Activated T-helper 1 cell treated with anti-CD3 and anti-CD28 coated beads, Interleukin-12 subunit alpha, Interleukin-12 subunit beta, Interleukin-2, Interleukin-4 antibody, amounts not matched to agents 30 ng/mL and 10 ng/mL and 1 ng/mL, durations not matched to agents 14 hours and 24 hours and 36 hours (primary cell): Measurements from ENCODE around the gene CAMK1. TPM values are rescaled to one million over a fixed set of nuclear protein-coding genes. Genes with fewer than 3 reads are reported as not detected.

Experiments
- DNase-seq: peaks from one replicate; pipeline ENCODE4 v3.0.0; 2021; ENCODE audit warnings: low spot score
- H3K27ac Mint-ChIP-seq: one replicate; pipeline ENCODE4 v1.8.0; 2021; ENCODE audit warnings: mild to moderate bottlenecking, mixed read lengths
- H3K27me3 Mint-ChIP-seq: one replicate; pipeline ENCODE4 v1.8.0; 2022; ENCODE audit warnings: mild to moderate bottlenecking, moderate library complexity, mixed read lengths; ENCODE audit not compliant: insufficient read depth
- H3K36me3 Mint-ChIP-seq: one replicate; pipeline ENCODE4 v1.8.0; 2021; ENCODE audit warnings: low read depth, mixed read lengths
- H3K4me1 Mint-ChIP-seq: one replicate; pipeline ENCODE4 v1.8.0; 2021; ENCODE audit warnings: low read depth, mixed read lengths
- H3K4me3 Mint-ChIP-seq: one replicate; pipeline ENCODE4 v1.8.0; 2021; ENCODE audit warnings: mild to moderate bottlenecking, moderate library complexity, mixed read lengths
- H3K9me3 Mint-ChIP-seq: one replicate; pipeline ENCODE4 v1.8.0; 2021; ENCODE audit warnings: mixed read lengths
- intact Hi-C: fragments of 100-400 bp; cut with micrococcal nuclease; formaldehyde crosslinking; loops from one replicate; pipeline ENCODE4 v1.15.1; 2024
- total RNA-seq: library from RNA; stranded (reverse); gene quantifications from 2 replicates; pipeline ENCODE4 v1.2.3, GENCODE V29; 2022

The CAMK1 gene
- total RNA-seq, 1 donor from 2014 or later = 55.0 TPM

GRCh38 chr3:9725775-9726515, 43.8 kb downstream of the CAMK1 start:
- peaks cover 21% of the 10 kb centered on the region for H3K4me1 Mint-ChIP-seq
- no peak overlapping the region for H3K4me3 Mint-ChIP-seq
- peaks cover 4% of the 10 kb centered on the region for H3K27me3 Mint-ChIP-seq
- no peak for DNase-seq
- no peak overlapping the region for H3K27ac Mint-ChIP-seq
- H3K9me3 Mint-ChIP-seq = no peaks in the 10 kb centered on the region
- H3K36me3 Mint-ChIP-seq = no peaks in the 10 kb centered on the region
- intact Hi-C loops = no loop called here

GRCh38 chr3:9721700-9722060, 48.1 kb downstream of the CAMK1 start:
- Mint-ChIP-seq H3K27ac (no peak overlapping the region), H3K27me3 (peaks cover 7% of the 10 kb centered on the region), H3K36me3 (no peaks in the 10 kb centered on the region), H3K4me3 (no peak overlapping the region), H3K9me3 (no peaks in the 10 kb centered on the region), H3K4me1 (peaks cover 2% of the 10 kb centered on the region)
- no peak for DNase-seq
- intact Hi-C loops = no loop called here

- intact Hi-C loops = no loop called here
- H3K4me1 Mint-ChIP-seq = no peaks in the 10 kb centered on the region
- no peak for DNase-seq
Observed at GRCh38 chr3:9721015-9721699, 48.6 kb downstream of the CAMK1 start.

GRCh38 chr3:9718118-9718517, 51.6 kb downstream of the CAMK1 start:
- Mint-ChIP-seq H3K9me3 (no peaks in the 10 kb centered on the region), H3K27ac (no peak overlapping the region), H3K4me1 (no peaks in the 10 kb centered on the region), H3K36me3 (no peaks in the 10 kb centered on the region), H3K4me3 (no peak overlapping the region), H3K27me3 (peaks cover 9% of the 10 kb centered on the region)
- intact Hi-C loops = no loop called here
- DNase-seq = no peak

More at GRCh38 chr3:9721015-9721699, 48.6 kb downstream of the CAMK1 start:
- Mint-ChIP-seq H3K27me3 (peaks cover 7% of the 10 kb centered on the region), H3K4me3 (no peak overlapping the region), H3K9me3 (no peaks in the 10 kb centered on the region), H3K36me3 (no peaks in the 10 kb centered on the region), H3K27ac (no peak overlapping the region)

- no peak for DNase-seq
- Mint-ChIP-seq H3K9me3 (no peaks in the 10 kb centered on the region), H3K4me3 (no peak overlapping the region), H3K36me3 (no peaks in the 10 kb centered on the region), H3K27me3 (peaks cover 6% of the 10 kb centered on the region), H3K27ac (no peak overlapping the region), H3K4me1 (no peaks in the 10 kb centered on the region)
- intact Hi-C loops = no loop called here
Observed at GRCh38 chr3:9717563-9717962, 52.2 kb downstream of the CAMK1 start.

- Mint-ChIP-seq H3K4me1 (no peaks in the 10 kb centered on the region), H3K27ac (no peak overlapping the region), H3K27me3 (peaks cover 4% of the 10 kb centered on the region), H3K9me3 (no peaks in the 10 kb centered on the region), H3K4me3 (no peak overlapping the region), H3K36me3 (no peaks in the 10 kb centered on the region)
- no peak for DNase-seq
- intact Hi-C loops = no loop called here
Observed at GRCh38 chr3:9716801-9717555, 52.8 kb downstream of the CAMK1 start.

- intact Hi-C loops = no loop called here
- no peaks in the 10 kb centered on the region for H3K9me3 Mint-ChIP-seq
- H3K27ac Mint-ChIP-seq = no peak overlapping the region
- H3K4me3 Mint-ChIP-seq = no peak overlapping the region
- H3K4me1 Mint-ChIP-seq = no peaks in the 10 kb centered on the region
- no peaks in the 10 kb centered on the region for H3K36me3 Mint-ChIP-seq
- peaks cover 4% of the 10 kb centered on the region for H3K27me3 Mint-ChIP-seq
- DNase-seq = no peak
Observed at GRCh38 chr3:9715764-9716437, 53.8 kb downstream of the CAMK1 start.

- DNase-seq = no peak
- H3K9me3 Mint-ChIP-seq = no peaks in the 10 kb centered on the region
- peaks cover 4% of the 10 kb centered on the region for H3K27me3 Mint-ChIP-seq
- H3K4me3 Mint-ChIP-seq = no peak overlapping the region
- intact Hi-C loops = no loop called here
- H3K36me3 Mint-ChIP-seq = no peaks in the 10 kb centered on the region
- peaks cover 5% of the 10 kb centered on the region for H3K4me1 Mint-ChIP-seq
- H3K27ac Mint-ChIP-seq = no peak overlapping the region
Observed at GRCh38 chr3:9715136-9715535, 54.6 kb downstream of the CAMK1 start.

- Mint-ChIP-seq H3K9me3 (no peaks in the 10 kb centered on the region), H3K4me1 (peaks cover 8% of the 10 kb centered on the region), H3K36me3 (no peaks in the 10 kb centered on the region), H3K27ac (no peak overlapping the region), H3K27me3 (peaks cover 4% of the 10 kb centered on the region), H3K4me3 (no peak overlapping the region)
- intact Hi-C loops = no loop called here
- DNase-seq = no peak
Observed at GRCh38 chr3:9713142-9713541, 56.6 kb downstream of the CAMK1 start.

- H3K9me3 Mint-ChIP-seq = no peaks in the 10 kb centered on the region
- intact Hi-C loops = no loop called here
- H3K4me1 Mint-ChIP-seq = peaks cover 8% of the 10 kb centered on the region
- H3K36me3 Mint-ChIP-seq = no peaks in the 10 kb centered on the region
- no peak overlapping the region for H3K4me3 Mint-ChIP-seq
- no peak overlapping the region for H3K27ac Mint-ChIP-seq
- no peak for DNase-seq
- H3K27me3 Mint-ChIP-seq = peaks cover 2% of the 10 kb centered on the region
Observed at GRCh38 chr3:9712415-9712814, 57.3 kb downstream of the CAMK1 start.

- Mint-ChIP-seq H3K4me1 (peaks cover 8% of the 10 kb centered on the region), H3K27me3 (peaks cover 15% of the 10 kb centered on the region), H3K36me3 (peaks cover 2% of the 10 kb centered on the region)
Observed at GRCh38 chr3:9710174-9710739, 59.5 kb downstream of the CAMK1 start.

More at GRCh38 chr3:9710174-9710739, 59.5 kb downstream of the CAMK1 start:
- intact Hi-C loops = no loop called here
- DNase-seq = no peak
- Mint-ChIP-seq H3K9me3 (no peaks in the 10 kb centered on the region), H3K4me3 (no peak overlapping the region), H3K27ac (no peak overlapping the region)
